NB4 (cell line): ENCODE measurements around the gene ANTKMT.

ENCODE experiments used
- DNase-seq: peaks from one replicate; pipeline ENCODE4 v3.0.0; 2010; ENCODE audit warnings: low read depth
- H3K4me3 ChIP-seq: one replicate; pipeline ENCODE4 v1.5.1; 2011; ENCODE audit warnings: mild to moderate bottlenecking, low read depth, low read length, moderate library complexity
- MYC ChIP-seq: IDR thresholded peaks from 2 replicates; pipeline ENCODE4 v1.6.1; 2011; ENCODE audit warnings: low read depth, low read length
- POLR2A ChIP-seq: IDR thresholded peaks from 2 replicates; pipeline ENCODE4 v1.6.1; 2011; ENCODE audit warnings: mild to moderate bottlenecking; ENCODE audit not compliant: insufficient read length; ENCODE audit errors: extremely low read depth
- TF ChIP-seq, protein P1 (sequence below): IDR thresholded peaks from one replicate; pipeline ENCODE4 v1.5.1; 2012; ENCODE audit warnings: low read depth, low read length
- TF ChIP-seq, protein P2 (sequence below): IDR thresholded peaks from 2 replicates; pipeline ENCODE4 v1.6.1; 2011; ENCODE audit warnings: low read depth, low read length

ANTKMT gene

DNA sequence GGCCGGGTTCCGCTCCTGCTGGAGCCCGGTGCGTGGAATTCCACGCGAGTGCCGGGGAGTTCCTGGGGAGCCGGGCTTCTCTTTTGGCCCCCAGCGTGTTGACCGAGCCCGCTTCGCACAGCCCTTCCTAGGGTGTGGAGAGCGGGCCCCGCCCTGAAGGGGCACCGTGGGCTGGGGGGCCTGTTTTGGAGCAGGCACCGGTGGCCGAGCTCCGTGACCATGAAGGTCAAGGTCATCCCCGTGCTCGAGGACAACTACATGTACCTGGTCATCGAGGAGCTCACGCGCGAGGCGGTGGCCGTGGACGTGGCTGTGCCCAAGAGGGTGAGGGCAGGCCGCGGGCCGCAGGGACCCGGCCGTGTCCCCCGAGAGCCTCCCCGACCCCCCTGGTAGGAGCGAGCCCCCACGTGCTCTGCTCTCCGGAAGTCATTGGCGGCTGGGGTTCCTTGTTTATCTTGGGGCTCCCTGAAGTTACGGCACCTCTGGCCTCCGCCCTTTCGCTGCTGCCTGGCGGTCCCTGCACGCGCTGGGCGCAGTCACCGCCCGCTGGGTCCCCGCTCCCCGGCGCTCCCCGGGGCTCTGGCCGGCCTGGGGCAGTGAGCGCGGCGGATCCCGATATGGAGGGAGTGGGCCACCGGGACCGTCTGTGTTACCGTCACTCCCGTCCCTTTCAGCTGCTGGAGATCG lies 6.5 kb downstream of the ANTKMT start:
- DNase-seq, result peak; percentile 65
- TF ChIP-seq, protein P1, sequence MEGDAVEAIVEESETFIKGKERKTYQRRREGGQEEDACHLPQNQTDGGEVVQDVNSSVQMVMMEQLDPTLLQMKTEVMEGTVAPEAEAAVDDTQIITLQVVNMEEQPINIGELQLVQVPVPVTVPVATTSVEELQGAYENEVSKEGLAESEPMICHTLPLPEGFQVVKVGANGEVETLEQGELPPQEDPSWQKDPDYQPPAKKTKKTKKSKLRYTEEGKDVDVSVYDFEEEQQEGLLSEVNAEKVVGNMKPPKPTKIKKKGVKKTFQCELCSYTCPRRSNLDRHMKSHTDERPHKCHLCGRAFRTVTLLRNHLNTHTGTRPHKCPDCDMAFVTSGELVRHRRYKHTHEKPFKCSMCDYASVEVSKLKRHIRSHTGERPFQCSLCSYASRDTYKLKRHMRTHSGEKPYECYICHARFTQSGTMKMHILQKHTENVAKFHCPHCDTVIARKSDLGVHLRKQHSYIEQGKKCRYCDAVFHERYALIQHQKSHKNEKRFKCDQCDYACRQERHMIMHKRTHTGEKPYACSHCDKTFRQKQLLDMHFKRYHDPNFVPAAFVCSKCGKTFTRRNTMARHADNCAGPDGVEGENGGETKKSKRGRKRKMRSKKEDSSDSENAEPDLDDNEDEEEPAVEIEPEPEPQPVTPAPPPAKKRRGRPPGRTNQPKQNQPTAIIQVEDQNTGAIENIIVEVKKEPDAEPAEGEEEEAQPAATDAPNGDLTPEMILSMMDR, result no peak
- TF ChIP-seq, protein P2, sequence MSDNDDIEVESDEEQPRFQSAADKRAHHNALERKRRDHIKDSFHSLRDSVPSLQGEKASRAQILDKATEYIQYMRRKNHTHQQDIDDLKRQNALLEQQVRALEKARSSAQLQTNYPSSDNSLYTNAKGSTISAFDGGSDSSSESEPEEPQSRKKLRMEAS, result peak; percentile 37; the same call in 1 of the 2 replicates
- peak; percentile 49 for TF ChIP-seq POLR2A
- peak; percentile 28; the same call in 1 of the 2 replicates for TF ChIP-seq MYC
- H3K4me3 ChIP-seq, result peak overlapping the region; percentile 69

DNA sequence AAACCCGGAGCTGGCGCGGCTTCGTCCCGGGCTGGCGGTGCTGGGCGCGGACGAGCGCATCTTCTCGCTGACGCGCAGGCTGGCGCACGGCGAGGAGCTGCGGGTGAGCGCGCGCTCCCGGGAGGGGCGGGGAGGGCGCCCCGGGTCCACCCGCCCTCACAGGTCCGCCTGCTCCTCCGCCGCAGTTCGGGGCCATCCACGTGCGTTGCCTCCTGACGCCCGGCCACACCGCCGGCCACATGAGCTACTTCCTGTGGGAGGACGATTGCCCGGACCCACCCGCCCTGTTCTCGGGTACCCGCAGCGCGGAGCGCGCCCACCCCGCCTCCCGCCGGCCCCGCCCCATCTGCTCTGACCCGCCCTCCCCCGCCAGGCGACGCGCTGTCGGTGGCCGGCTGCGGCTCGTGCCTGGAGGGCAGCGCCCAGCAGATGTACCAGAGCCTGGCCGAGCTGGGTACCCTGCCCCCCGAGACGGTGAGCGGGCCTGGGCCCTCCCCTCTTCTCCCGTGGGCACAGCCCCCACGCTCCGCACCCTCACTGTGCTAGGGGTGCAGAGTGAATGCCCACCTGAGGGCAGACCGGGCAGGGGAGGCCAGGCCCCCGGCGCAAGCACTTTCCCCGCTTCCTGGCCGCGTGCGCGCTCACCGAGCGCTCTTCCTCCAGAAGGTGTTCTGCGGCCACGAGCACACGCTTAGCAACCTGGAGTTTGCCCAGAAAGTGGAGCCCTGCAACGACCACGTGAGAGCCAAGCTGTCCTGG lies 7.4 kb downstream of the ANTKMT start:
- H3K4me3 ChIP-seq, result peak overlapping the region; percentile 69
- peak; percentile 97 for TF ChIP-seq MYC
- TF ChIP-seq POLR2A, result peak; percentile 35
- TF ChIP-seq, protein P2, result peak; percentile 97
- TF ChIP-seq, protein P1, result no peak
- DNase-seq, result peak; percentile 92

DNA sequence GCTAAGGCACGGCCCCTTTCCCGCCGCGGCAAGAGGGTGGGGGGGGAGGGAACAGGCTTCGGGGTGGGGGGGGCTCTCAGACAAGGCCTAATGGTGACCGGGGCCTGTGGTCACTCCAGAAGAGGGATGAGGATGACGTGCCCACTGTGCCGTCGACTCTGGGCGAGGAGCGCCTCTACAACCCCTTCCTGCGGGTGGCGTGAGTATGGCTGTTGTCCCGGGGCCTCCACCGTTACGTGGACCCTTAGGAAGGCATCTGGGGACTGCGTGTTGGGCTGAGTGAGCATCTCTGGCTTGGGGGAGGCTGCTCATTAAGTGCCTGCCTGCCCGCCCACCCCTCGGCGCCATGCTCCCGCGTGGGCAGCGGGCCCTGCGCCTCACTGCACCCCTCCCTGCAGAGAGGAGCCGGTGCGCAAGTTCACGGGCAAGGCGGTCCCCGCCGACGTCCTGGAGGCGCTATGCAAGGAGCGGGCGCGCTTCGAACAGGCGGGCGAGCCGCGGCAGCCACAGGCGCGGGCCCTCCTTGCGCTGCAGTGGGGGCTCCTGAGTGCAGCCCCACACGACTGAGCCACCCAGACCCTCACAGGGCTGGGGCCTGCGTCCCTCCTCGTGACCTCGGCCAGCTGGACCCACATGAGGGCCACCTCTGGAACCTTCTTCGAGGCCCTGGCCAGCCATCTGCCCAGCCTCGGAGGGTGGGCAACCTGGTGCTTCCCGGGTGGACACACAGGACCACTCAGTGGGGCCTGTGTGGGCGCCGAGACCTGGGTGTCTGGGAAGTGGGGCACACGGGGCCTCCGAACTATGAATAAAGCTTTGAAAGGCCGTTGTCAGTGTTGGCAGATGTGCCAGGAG lies 8.2 kb downstream of the ANTKMT start:
- TF ChIP-seq MYC, result no peak
- TF ChIP-seq, protein P2, result no peak
- TF ChIP-seq, protein P1, result no peak
- peak overlapping the region; percentile 65 for H3K4me3 ChIP-seq
- peak; percentile 9 for DNase-seq

DNA sequence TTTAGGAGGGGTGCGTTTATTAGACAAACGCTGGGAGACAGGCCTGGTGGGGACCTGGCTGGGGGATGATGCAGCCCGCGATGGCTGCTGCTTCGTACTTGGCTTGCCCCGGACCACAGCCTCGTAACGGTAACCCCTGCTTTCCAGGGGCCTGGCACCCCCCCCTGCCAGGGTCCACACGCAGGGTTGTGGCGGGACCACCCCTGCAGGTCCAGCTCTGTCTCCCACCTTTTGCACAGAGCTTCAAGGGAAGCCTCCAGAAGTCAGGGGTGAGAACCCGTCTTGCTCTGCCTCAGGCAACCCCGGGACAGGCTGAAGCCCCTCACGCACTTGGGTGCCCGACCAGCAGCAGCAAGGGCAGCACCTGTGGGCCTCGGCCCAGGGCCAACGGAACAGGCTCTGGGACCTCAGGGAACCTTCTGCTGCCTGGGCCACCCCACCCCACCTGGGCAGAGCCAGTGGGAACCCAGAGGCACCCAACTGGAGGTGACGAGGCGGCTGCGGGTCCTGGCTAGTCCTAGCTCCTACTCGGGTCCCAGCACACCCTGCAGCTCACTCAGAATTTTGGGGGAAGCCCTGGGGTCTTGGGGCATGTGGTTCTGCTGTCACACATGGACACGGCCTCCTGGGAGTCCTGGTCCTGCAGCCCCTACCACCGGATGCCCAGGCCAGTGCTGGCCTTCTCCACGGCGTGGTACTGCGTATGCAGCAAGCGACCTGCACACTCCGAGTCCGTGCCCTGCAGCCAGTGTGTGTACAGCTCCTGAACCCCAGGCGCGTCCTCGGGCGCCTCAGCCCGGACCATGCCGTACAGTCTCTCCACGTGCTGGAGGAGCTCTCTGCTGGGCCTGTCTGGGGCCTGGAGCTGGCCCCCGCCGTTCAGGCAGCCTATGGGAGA lies 9.1 kb downstream of the ANTKMT start:
- TF ChIP-seq, protein P2, result no peak
- TF ChIP-seq, protein P1, result no peak
- TF ChIP-seq POLR2A (no peak), MYC (no peak)
- peak; percentile 12 for DNase-seq
- H3K4me3 ChIP-seq, result no peak overlapping the region

DNA sequence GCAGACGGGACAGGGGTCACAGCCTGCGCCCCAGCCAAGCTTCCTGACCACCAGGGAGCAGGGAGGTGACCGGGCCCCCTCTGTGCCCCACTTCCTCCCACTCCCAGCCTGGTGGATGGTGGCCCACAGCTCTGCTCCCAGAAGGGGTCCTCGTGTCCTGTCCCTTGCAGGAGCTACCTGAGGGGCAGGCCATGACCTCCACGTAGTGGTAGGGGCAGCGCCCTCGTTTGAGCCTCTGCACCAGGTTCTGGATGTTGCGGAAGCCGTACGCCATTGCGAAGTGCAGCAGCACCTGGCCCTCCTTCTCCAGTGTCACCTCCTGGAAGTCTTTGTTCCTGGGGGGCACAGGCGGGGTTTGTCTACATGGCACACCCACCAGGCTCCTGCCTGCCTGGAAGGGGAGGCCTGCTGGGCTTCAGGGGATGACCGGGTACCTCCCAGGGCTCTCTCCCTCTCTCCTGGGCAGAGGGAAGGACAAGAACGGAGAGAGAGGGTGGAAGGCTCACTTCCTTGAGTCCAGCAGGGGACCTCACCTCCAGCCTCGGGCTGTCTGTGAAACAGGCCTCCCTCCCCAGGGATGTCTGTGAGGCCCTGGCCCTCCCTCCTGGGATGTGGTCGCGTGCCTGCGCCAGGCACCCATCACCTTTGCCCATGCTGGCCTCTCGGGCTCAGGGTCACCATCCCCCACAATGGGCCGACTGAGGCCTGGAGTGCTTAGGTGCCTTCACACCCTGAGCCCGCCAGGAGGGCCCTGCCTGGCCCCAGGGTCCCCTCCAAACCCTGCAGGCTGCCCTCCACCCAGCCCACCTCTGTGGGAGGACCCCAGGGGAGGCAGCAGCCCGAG lies 9.9 kb downstream of the ANTKMT start:
- TF ChIP-seq, protein P1, result no peak
- TF ChIP-seq POLR2A (no peak), MYC (no peak)
- TF ChIP-seq, protein P2, result no peak
- H3K4me3 ChIP-seq, result no peak overlapping the region
- DNase-seq, result peak; percentile 19
